GM18499 (cell line): ENCODE data around the gene TMEM120B.

Experiments
- ATAC-seq: cut with Tn5 transposase; IDR thresholded peaks from one replicate; pipeline ENCODE4 v1.9.1; 2021; ENCODE audit warnings: moderate number of reproducible peaks; ENCODE audit not compliant: insufficient read depth, unreplicated experiment

The TMEM120B gene

DNA sequence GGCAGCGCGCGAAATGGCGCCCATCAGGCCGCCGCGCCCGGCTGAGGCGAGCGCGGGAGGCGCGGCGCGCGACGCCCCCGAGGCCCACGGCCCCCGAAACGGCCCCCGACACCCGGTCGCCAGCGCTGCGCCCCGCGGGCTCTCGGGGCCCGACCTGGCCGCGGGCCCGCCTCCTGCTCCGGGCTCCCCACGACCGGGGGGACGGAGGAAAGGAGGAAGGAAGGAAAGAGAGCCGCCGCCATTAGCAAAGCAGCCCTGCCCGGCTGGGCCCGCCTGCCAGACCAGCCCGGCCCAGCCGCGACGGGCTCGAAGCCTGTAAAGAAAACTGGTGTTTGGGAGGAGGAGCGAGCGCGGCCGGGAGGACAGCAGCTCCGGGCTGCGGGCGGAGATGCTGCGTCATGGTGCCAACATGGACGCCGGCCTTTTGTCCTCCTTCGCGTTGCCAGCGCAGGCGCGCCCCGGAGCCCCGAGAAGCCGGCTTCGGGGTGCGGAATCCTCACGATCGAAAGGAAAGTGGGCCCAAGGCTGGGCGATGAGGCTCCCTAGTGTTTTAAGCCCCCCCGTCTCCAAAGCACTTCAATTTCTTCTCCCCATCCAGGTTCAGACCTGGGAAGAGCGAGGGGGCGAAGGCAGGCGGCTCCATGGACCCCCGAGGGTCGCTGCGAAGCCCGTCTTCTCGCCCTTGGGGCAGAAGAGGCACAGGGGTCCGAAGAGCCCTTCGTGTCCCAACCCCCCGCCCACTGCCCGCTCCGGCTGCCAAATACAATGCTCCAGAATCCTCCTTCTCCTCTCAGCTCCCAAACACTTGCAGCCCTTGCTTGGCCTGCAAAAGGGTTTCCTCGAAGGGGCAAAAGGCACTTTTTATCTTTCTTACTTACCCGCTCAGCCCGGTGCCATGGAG lies 88.4 kb downstream of the TMEM120B start:
- no peak for ATAC-seq

DNA sequence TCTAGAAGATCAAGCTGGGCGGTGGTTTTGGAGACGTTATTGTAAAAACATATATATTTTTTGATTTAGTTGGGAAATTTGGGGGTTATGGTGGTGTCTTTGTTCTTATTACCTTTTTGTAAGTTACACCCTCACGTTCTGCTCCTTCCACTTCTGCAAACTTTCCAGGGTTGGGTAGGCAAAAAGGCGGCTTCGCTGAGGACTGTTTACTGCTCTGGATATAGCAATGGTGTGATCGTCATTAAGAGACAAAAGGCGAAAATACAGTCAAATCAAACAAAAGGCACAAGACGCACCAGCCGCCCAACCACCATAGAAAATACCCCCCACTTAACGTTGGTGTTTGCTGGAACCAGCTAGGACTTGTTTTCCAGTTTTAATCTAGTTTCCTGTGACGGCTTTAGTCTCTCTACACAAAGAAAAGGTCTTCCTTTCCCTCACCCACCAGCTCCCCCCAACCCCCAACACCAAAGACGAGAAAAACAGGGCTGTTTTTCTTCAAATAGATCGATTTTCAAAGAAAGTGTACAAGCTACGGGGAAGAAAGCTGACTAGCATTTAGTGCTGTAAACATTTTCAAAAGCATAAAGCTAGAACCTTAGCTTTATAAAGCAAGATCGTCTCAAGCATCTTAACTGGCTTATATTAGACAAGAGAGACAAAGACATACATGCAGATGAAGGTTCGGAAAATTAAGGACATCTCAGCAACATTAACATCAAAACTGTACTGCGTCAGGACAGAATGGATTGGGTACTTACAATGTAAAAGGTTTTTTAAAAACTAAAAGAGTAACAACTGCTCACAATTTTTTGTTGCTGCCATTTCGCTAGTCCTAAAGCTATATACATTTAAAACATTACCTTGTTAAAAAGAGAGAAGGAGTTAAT lies 89.3 kb downstream of the TMEM120B start:
- ATAC-seq, result no peak

DNA sequence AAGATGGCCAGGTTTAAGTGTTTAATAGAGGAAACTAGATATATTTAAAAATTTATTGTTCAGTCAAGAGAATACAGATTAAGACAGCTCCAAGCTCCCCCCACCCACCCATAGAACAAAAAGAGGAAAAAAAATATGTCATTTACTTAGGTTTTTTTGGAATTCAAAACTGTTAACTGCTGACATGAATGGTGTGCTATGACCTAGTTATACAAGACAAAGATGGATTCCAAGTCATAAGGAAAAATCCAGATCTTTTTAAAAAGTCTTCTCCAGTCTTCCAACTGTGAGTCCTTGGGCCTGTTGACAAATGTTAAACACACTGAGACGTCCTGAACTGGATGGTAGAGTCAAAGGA lies 89.9 kb downstream of the TMEM120B start:
- no peak for ATAC-seq

DNA sequence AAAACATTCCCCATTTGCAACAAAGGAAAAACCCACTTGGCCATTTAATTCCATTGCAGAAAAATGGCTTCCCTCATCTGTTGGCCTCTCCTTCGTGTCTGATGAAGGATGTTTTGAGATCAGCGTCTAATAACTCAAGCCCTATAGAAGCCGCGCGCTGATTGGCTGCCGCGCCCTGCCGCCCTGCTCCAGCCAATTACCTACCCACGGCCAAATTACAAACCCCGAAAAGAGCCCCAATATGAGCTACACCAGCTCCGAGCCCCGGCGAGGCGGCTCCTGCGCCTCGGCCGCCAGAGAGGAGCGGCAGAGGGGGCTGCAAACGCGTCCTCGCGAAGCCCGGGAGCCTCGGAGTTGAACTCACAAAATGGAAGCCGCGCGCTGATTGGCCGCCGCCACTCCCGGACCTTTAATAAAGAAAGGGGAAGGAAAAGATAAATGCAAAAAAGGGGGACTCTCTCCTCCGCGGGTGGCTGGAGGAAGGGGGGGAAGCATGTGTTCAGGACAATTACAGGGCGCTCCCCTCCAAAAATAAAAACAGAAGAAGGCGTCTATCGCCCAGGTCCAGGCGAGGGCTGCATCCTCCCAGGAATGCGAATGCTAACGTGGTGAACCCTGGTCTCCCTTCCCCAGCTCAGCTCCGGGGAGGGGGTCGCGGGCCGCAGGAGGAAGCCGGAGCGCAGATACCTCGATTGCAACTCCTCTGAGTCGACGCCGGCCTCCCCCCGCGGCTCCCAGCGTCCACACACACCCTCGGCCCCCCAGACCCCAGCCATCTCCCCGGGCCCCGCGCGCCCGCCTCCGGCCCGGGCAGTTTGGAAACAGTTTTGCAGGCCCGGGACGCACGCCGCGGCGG lies 90.5 kb downstream of the TMEM120B start:
- no peak for ATAC-seq

DNA sequence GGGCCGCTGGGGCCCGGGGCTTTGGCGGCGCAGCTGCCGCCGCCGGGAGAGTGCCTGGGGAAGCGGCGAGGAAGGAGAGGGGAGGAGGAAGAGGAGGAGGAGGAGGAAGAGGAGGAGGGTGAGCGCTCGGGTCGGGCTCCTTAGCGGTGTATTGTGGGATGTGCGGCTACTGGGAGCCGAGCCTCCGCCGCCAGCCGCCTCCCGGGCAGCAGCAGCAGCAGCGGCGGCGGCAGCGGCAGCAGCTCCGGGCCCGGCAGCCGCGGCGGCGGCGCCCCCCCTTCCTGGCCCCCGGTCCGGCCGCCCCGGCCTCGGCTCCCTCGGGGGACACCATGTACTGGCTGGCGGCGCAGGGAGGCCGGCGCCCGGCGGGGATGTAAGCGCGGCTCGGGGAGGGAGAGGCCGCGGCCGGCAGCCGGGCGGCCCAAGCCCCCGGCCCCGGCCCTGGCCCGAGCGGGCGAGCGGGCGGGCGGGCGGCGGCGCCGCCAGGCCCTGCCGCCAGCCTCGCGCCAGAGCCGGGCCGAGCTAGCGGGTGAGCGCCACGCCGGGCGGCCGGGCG lies 91.4 kb downstream of the TMEM120B start, which contains the start of gene SETD1B:
SETD1B (plus strand) TSS at position 149 of the 556 bp plus-strand sequence. CDS start 729 bp downstream, outside the sequence.
- no peak for ATAC-seq

DNA sequence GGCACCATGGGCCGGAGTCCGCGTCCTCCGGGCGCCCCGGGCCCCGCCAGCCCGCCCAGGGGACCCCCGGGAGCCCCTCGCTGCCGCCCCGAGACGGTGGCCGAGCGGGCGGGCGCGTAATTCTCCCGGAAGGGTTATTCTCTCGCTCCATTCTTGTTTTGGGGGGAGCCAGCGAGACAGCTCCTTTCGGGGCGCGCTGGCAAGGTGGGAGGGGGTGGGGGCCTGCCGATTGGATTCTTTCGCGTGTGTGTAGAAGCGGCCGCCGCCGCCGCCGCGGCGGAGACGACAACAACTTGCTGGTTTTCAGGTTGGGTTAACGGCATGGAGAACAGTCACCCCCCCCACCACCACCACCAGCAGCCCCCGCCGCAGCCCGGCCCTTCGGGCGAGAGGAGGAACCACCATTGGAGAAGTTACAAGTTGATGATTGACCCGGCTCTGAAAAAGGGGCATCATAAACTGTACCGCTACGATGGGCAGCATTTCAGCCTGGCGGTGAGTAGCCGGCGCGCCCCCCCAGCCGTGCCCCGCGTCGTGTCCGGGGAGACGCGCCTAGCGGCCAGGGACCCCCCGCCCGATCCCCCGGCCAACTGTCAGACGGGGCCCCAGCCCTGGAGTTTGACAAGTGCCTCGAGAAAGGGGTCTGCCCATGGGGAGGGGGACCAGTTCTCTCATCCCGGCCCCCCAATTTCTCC lies 92.0 kb downstream of the TMEM120B start:
- ATAC-seq, result no peak

DNA sequence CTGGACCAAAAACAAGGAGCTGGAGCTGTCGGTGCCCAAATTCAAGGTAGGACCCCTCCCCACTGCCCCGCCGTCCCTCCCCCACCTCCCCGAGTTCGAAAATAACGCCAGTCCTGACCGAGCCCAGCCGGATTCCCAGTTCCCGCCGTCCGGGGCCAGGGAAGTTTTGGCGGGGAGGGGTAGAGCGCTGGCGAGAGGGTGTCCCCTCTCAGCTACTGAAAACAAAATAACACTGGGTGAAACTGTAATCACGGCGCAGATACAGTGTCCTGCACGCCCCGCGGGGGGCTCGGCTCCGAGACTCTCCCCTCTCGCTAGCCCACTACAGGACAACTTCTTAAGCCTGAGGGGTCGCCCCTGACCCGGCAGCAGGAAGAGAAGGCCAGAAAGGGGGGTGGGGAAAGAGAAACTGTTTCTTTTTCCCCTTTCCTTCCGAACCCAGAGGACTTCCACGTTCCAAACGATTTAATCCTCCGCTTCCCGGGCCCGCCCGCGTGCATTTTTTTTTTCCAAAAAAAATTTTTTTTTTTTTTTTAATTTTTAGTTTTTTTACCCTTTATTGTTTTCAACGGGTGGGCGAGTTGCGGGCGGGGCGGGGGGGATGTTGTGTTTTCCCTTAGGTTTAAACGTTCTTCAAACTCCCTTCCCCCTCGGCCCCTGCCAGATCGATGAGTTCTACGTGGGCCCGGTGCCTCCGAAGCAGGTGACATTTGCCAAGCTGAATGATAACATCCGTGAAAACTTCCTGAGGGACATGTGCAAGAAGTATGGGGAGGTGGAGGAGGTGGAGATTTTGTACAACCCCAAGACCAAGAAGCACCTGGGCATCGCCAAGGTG lies 92.8 kb downstream of the TMEM120B start:
- no peak for ATAC-seq

DNA sequence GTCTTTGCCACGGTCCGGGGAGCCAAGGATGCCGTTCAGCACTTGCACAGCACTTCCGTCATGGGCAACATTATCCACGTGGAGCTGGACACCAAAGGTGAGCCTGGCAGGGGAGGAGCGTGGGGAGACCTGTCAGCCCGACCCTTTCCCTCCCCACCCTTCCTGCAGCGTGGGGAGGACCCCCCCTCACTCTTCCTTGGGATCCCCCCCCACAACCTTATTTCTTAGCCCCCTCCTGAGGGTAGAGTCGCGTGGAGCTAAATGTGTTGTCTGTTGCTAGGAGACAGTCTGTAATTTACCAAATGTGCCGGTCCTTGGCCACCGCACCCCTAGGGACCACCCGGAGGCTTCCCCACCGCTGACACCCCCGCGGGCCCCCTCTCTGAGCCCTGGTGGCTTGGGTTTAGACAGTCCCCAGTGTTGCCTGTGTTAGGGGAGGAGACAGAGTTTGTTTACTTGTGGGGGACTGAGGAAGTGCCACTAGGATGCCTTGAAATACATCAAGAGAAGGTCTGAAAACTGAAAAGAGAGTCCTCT lies 93.5 kb downstream of the TMEM120B start:
- ATAC-seq, result no peak

DNA sequence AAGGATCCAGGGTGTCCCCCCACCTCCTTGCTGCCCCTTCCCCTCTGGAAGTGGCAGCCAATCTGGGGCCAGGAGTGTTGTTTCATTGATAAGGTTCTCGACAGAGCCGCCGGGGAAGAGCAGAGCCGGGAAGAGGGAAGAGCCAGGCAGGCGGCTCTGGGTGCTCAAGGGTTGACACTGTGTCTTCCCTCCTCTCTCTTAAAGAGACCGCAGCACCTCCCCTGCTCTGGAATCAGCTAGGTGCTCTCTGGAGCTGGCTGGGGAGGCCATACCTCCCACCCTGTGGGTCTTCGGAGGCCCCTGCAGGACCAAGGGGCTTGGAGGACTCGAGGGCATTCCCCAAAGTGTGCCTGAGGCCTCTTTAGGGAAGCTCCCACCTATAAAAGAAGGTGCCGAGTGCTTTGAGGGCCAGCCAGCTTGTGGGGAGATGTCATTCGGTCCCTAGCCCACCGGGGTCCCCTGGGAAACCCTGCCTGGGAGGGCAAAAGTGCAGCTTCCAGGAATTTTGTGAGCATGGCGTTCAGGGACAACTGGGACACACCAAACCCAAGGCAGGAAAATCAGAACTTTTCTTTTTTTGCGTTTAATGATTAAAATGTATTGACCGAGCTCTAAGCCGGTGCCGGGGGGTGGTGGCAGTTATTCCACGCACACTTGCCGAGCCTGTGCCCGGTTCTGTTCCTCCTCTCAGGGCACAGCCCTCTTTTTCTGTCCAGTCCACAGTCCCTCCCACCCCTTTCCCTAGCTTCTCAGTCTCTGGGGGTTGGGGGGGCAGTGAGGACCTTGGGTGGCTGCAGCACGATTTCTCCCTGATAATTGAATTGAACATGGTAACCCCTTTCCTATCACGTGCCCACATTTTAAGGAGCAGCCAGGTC lies 94.2 kb downstream of the TMEM120B start:
- no peak for ATAC-seq

DNA sequence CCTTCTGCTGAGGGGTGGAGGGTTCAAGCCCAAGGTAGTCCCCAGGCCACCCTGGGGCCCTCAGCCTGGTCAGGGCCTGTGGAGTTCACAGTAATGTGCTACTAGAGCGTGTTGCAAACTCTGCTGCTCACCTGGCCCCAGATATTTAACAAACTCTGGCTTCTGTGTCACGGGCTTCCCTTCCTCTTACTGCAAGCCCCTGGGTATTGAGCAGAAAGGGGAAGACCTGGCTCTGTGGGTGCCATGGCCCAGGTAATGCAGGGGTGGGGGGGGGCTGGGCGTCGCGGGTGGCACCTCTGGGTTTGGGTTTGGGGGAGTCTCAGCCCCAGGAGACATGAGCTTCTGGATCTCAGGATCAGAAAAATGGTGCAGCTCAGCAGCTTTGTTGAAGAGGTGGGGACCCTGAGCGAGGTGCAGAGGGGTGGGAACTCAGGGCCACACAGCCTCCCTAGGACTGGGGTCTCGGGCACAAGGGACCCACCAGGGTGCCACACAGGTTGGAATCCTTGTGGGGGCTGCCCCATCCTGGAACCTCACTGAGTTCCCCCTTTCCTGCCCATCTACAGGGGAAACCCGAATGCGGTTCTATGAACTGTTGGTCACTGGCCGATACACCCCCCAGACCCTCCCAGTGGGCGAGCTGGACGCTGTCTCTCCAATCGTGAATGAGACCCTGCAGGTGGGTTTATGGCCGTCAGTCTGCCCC lies 95.2 kb downstream of the TMEM120B start:
- no peak for ATAC-seq

DNA sequence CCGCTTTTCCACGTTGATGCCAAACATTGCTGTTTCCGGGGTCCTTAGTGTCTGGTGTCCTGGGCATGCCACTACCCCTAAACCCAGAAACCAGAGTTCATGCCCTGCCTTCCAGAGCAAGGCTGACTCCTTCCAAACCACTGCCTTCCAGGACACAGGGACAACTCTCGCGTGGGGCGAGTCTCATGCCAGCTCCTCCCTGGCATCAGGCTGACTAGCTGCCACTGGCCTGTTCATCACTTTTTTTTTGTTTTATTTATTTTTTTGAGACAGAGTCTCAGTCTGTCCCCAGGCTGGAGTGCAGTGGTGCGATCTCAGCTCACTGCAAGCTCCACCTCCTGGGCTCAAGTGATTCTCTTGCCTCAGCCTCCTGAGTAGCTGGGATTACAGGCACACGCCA lies 96.1 kb downstream of the TMEM120B start:
- ATAC-seq, result no peak

DNA sequence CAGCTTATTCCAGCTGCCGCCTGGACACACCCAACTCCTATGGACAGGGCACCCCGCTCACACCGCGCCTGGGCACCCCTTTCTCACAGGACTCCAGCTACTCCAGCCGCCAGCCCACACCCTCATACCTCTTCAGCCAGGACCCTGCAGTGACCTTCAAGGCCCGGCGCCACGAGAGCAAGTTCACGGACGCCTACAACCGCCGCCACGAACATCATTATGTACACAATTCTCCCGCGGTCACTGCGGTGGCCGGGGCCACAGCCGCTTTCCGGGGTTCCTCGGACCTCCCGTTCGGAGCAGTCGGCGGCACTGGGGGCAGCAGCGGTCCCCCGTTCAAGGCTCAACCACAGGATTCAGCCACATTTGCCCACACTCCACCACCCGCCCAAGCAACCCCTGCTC lies 97.2 kb downstream of the TMEM120B start:
- no peak for ATAC-seq

DNA sequence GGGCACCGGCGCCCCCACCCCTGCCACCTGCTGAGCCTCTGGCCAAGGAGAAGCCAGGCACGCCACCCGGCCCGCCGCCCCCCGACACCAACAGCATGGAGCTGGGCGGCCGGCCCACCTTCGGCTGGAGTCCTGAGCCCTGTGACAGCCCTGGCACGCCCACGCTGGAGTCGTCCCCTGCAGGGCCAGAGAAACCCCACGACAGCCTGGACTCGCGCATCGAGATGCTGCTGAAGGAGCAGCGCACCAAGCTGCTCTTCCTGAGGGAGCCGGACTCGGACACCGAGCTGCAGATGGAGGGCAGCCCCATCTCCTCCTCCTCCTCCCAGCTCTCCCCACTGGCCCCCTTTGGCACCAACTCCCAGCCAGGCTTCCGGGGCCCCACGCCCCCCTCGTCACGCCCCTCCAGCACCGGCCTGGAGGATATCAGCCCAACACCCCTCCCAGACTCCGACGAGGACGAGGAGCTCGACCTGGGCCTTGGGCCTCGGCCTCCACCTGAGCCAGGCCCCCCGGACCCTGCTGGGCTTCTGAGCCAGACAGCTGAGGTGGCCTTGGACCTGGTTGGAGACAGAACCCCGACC lies 97.8 kb downstream of the TMEM120B start:
- no peak for ATAC-seq

DNA sequence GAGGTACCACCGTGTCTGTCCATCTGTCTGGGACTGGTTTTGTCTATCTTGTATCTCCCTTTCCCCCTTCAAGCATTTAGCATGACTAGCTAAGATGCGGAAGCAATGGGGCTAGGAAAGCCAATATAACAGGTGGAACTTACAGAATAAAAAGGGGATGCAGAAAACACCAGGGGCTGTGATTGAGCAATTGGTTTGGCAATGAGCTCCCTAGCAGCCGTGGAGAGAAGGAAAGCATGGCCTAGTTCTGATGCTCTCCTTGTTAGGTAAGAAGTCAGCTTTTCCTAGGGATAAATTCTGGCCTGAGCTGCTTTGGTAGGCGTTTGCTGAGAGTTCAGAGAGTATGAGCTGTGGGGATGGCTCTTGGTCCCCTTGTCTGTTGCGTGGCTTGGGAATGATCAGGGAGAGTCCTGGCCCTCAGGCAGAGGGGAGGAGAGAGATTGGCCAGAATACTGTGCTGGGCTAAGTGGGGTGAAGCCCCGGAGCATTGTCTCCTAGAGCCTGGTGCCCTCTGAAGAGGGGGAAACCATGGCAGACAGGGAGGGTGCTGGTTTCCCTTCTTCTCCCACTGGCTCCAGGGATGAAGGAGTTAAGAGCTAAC lies 98.4 kb downstream of the TMEM120B start:
- ATAC-seq, result no peak

DNA sequence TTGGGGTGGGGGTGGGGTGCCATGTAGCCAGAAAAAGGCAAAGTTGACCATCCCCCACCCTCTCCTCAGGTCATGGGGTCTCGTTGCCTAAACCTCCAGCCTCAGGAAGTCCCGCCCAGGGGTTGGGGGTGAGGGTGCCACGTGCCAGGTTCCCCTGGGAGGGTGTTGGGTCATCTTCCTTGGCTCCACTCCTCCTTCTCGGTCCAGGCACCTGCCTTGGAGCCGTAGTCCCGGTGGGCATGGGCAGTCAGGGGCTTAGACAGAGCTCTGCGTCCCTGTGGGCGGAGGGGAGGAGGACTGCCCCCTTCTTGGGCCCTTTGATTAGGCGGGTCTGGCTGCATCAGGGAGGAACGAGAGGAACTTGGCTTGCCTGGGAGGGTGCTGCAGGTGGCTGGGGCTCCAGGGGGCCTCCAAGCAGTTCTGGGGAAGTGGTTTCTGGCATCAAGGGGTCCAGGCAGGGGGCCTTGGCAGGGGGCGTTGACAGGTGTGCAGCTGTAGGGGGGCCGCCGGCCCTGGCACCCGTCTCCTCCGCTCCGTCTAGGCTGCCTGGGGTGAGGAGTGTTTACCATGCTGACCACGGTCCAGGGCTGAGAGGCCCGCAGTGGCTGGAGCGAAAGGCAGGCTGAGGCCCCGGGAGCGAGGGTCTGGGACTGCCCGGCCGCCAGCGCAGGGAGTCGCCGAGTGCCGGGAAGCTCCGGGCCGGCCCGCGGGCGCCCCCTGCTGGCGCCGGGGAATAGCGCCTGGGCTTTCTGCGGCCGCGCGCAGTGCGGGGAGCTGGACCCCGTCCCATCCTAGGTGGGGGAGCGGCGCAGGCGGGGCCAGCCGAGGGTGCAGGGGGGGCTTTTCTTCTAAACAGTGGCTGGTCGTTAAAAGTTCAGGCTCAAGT lies 99.1 kb downstream of the TMEM120B start:
- no peak for ATAC-seq
